ENCODE measurements around the gene RFESD.

DNA sequence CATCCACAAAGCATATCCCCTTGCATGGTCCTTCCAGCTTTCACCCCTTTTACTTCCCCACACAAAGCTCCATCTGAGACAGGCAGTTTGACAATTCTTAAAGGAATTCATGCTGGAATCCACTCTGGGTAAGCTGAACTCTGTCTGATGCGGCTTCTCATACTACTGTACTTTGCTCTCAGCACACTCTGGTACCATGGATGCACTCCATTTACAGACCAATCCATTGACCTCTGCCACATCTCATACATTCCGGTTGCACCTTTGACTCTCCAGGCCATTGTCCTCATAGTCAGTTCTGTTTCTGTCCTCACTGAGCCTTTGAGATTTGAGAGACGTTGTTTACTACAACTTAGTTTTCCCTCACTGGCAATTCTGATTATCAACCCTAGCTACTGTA lies 24.0 kb downstream of the RFESD start:
- TF ChIP-seq, protein P1, sequence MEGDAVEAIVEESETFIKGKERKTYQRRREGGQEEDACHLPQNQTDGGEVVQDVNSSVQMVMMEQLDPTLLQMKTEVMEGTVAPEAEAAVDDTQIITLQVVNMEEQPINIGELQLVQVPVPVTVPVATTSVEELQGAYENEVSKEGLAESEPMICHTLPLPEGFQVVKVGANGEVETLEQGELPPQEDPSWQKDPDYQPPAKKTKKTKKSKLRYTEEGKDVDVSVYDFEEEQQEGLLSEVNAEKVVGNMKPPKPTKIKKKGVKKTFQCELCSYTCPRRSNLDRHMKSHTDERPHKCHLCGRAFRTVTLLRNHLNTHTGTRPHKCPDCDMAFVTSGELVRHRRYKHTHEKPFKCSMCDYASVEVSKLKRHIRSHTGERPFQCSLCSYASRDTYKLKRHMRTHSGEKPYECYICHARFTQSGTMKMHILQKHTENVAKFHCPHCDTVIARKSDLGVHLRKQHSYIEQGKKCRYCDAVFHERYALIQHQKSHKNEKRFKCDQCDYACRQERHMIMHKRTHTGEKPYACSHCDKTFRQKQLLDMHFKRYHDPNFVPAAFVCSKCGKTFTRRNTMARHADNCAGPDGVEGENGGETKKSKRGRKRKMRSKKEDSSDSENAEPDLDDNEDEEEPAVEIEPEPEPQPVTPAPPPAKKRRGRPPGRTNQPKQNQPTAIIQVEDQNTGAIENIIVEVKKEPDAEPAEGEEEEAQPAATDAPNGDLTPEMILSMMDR (conservative IDR thresholded peaks at IDR 0.05 in 1 of 2, IDR thresholded peaks at IDR 0.05 in 1 of 2; ENCODE audit: extremely low read depth in 1 of 2, insufficient read depth in 1 of 2, low read depth in 1 of 2, low read length in 2 of 2) = no peak
- no peak for TF ChIP-seq EZH2 (IDR thresholded peaks at IDR 0.05; ENCODE audit: borderline replicate concordance, low read length)

Measured in mammary epithelial cell (primary cell).